Stomach (tissue), 9 donors: Measurements from ENCODE around the gene KY. TPM values are rescaled to one million over a fixed set of nuclear protein-coding genes. Genes with fewer than 3 reads are reported as not detected.

Source experiments
- DNase-seq, 2 donors: peaks; one replicate each; pipeline versions ENCODE4 v3.0.0 to v3.0.0-alpha.2; 2013 to 2019
- H3K27ac ChIP-seq, 5 donors: fragments of 200-600 bp in 4 of 5; sonication (generic) in 4 of 5; one replicate each; pipeline ENCODE4 v1.5.1; 2013 to 2019; ENCODE audit warnings: mild to moderate bottlenecking in 1 of 5, moderate library complexity in 1 of 5
- H3K27me3 ChIP-seq, 3 donors: fragments of 200-600 bp; sonication (generic); one replicate each; pipeline ENCODE4 v1.5.1; 2017 to 2019; ENCODE audit warnings: mixed run types in 1 of 3
- H3K36me3 ChIP-seq, 4 donors: fragments of 200-600 bp; sonication (generic); 1 replicate in 3 of 4; 2 replicates in 1 of 4; pipeline ENCODE4 v1.5.1; 2016 to 2019
- H3K4me1 ChIP-seq, 4 donors: fragments of 200-600 bp; sonication (generic); one replicate each; pipeline ENCODE4 v1.5.1; 2016 to 2019
- H3K4me3 ChIP-seq, 4 donors: fragments of 200-600 bp; sonication (generic) in 3 of 4; one replicate each; pipeline ENCODE4 v1.5.1; 2016 to 2019; ENCODE audit warnings: mild to moderate bottlenecking in 1 of 4
- H3K9me3 ChIP-seq, 4 donors: fragments of 200-600 bp; sonication (generic); one replicate each; pipeline ENCODE4 v1.5.1; 2016 to 2019
- CTCF ChIP-seq, 7 experiments: fragments of 450-650 bp in 4 of 7; fragments of 200-600 bp in 3 of 7; sonication (generic) in 3 of 7; IDR thresholded peaks; one replicate each; pipeline ENCODE4 v1.5.1; 2016 to 2019; ENCODE audit warnings: antibody characterized with exemption in 7 of 7, control low read depth in 2 of 7, mild to moderate bottlenecking in 1 of 7
- EP300 ChIP-seq: sonication (generic); formaldehyde crosslinking; IDR thresholded peaks from one replicate; pipeline ENCODE4 v1.6.1; 2017; ENCODE audit warnings: antibody characterized with exemption
- POLR2A ChIP-seq, 4 donors: fragments of 450-650 bp; IDR thresholded peaks; one replicate each; pipeline ENCODE4 v1.6.1; 2016; ENCODE audit warnings: antibody characterized with exemption in 4 of 4, control low read depth in 2 of 4, mild to moderate bottlenecking in 1 of 4, moderate library complexity in 1 of 4
- POLR2AphosphoS5 ChIP-seq, 3 donors: sonication (generic); formaldehyde crosslinking; IDR thresholded peaks; one replicate each; pipeline ENCODE4 v1.6.1; 2016; ENCODE audit warnings: antibody characterized with exemption in 3 of 3
- WGBS, 5 donors: extraction: QIAGEN DNeasy Blood & Tissue Kit in 3 of 5; methylation state at CpG; one replicate each; pipeline versions ENCODE4 v1.1.5 to v1.1.7; 2013 to 2018; 5-methylcytosine and 5-hydroxymethylcytosine counted together
- intact Hi-C: fragments of 100-400 bp; cut with DNase I; formaldehyde crosslinking; loops from one replicate; pipeline ENCODE4 v1.15.1; 2023; ENCODE audit warnings: low total_unique reads
- polyA plus RNA-seq, 3 donors: library from polyadenylated mRNA; stranded (reverse); fragments of 200-250 nt; gene quantifications; one replicate each; pipeline ENCODE4 v1.2.3, GENCODE V29; 2013
- total RNA-seq, 5 donors: library from RNA; depleted of rRNA; stranded (reverse); fragments of >200 nt; gene quantifications; one replicate each; pipeline versions ENCODE4 v1.1.0 to v1.2.3, GENCODE V29; 2014 to 2016
- donor health status: healthy with polysubstance abuse.
- donor health status: Bipolar disorder and iron deficiency.
- donor health status: healthy.

Gene KY
- total and polyA plus RNA-seq, 8 donors, result 0.12 to 3.6 (median 0.31) TPM; not detected in 3

GRCh38 chr3:134652886-134653630, 2.2 kb upstream of the KY start:
- intact Hi-C loops, result no loop called here
- Histone ChIP-seq H3K27ac (no peak overlapping the region), H3K27me3 (peaks cover 0 to 12% (median 10%) of the 10 kb centered on the region in 3 donors), H3K9me3 (no peaks in the 10 kb centered on the region), H3K36me3 (no peaks in the 10 kb centered on the region), H3K4me3 (no peak overlapping the region), H3K4me1 (peaks cover 13 to 33% (median 22%) of the 10 kb centered on the region in 4 donors)
- TF ChIP-seq POLR2AphosphoS5 (IDR thresholded peaks at IDR 0.05), result no peak
- TF ChIP-seq POLR2A (IDR thresholded peaks at IDR 0.05), result no peak
- TF ChIP-seq CTCF (IDR thresholded peaks at IDR 0.05), result no peak
- no peak for TF ChIP-seq EP300
- DNase-seq, result no peak
- WGBS, 5 donors, result 86 to 94% (median 93%) methylated on average over 7 of the region's 7 CpGs

GRCh38 chr3:134652409-134652831, 1.6 kb upstream of the KY start:
- Histone ChIP-seq H3K36me3 (no peaks in the 10 kb centered on the region), H3K9me3 (no peaks in the 10 kb centered on the region), H3K27ac (peak overlapping the region in 1 of 5 donors; percentile 70), H3K27me3 (peaks cover 0 to 12% (median 10%) of the 10 kb centered on the region in 3 donors), H3K4me1 (peaks cover 13 to 33% (median 22%) of the 10 kb centered on the region in 4 donors), H3K4me3 (no peak overlapping the region)
- DNase-seq, result peak in 1 of 2 donors; percentile 28
- intact Hi-C loops, result no loop called here
- 39 to 78% (median 61%) methylated on average over 7 of the region's 7 CpGs for WGBS, 5 donors
- no peak for TF ChIP-seq EP300

- peak overlapping the region in 4 of 5 donors; percentile 18 to 70 (median 42) for H3K27ac ChIP-seq
- intact Hi-C loops, result no loop called here
- peaks cover 13 to 33% (median 22%) of the 10 kb centered on the region in 4 donors for H3K4me1 ChIP-seq
- DNase-seq, result peak; percentile 62 to 69
- H3K27me3 ChIP-seq, result peaks cover 0 to 12% (median 10%) of the 10 kb centered on the region in 3 donors
- no peaks in the 10 kb centered on the region for H3K36me3 ChIP-seq
- WGBS, 5 donors, result 6 to 12% (median 9%) methylated on average over 15 to 17 of the region's 17 CpGs
- TF ChIP-seq POLR2AphosphoS5 (IDR thresholded peaks at IDR 0.05), result no peak
- TF ChIP-seq CTCF (IDR thresholded peaks at IDR 0.05), result no peak
- no peak for TF ChIP-seq POLR2A (IDR thresholded peaks at IDR 0.05)
- no peak for TF ChIP-seq EP300
- H3K4me3 ChIP-seq, result peak overlapping the region; percentile 51 to 63 (median 57)
- H3K9me3 ChIP-seq, result no peaks in the 10 kb centered on the region
Observed at GRCh38 chr3:134651347-134652041, 672 bp upstream of the KY start.

GRCh38 chr3:134649106-134649705, 1.6 kb downstream of the KY start:
- Histone ChIP-seq H3K36me3 (no peaks in the 10 kb centered on the region), H3K4me1 (peaks cover 13 to 33% (median 22%) of the 10 kb centered on the region in 4 donors), H3K4me3 (no peak overlapping the region), H3K9me3 (no peaks in the 10 kb centered on the region), H3K27ac (no peak overlapping the region), H3K27me3 (peaks cover 0 to 12% (median 10%) of the 10 kb centered on the region in 3 donors)
- TF ChIP-seq EP300 (no peak), POLR2AphosphoS5 (IDR thresholded peaks at IDR 0.05) (no peak), CTCF (IDR thresholded peaks at IDR 0.05) (no peak), POLR2A (IDR thresholded peaks at IDR 0.05) (no peak)
- DNase-seq, result no peak
- WGBS, 5 donors, result 77 to 89% (median 81%) methylated on average over 7 of the region's 7 CpGs
- intact Hi-C loops, result no loop called here
